Neural cell (in vitro differentiated cells): ENCODE measurements around the gene ASCC2.

Source experiments
- CTCF ChIP-seq: fragments of 450-650 bp; IDR thresholded peaks from 2 replicates; pipeline ENCODE4 v1.5.1; 2014; ENCODE audit warnings: antibody characterized with exemption, mild to moderate bottlenecking, moderate library complexity; ENCODE audit not compliant: poor library complexity, severe bottlenecking
- EP300 ChIP-seq: fragments of 450-650 bp; conservative IDR thresholded peaks from 2 replicates; pipeline ENCODE4 v1.6.1; 2014; ENCODE audit warnings: antibody characterized with exemption, mild to moderate bottlenecking, moderate library complexity; ENCODE audit not compliant: poor library complexity, severe bottlenecking
- EZH2 ChIP-seq: fragments of 200-600, 300-800 bp; shearing (Covaris generic), sonication (generic); IDR thresholded peaks from 2 replicates; pipeline ENCODE4 v1.6.1; 2014; ENCODE audit warnings: antibody characterized with exemption, low read length, borderline replicate concordance, mild to moderate bottlenecking; ENCODE audit not compliant: insufficient read depth, poor library complexity, severe bottlenecking
- MXI1 ChIP-seq: fragments of 450-650 bp; conservative IDR thresholded peaks from 2 replicates; pipeline ENCODE4 v1.6.1; 2014; ENCODE audit warnings: antibody characterized with exemption, mild to moderate bottlenecking; ENCODE audit not compliant: poor library complexity, severe bottlenecking
- POLR2AphosphoS5 ChIP-seq: IDR thresholded peaks from 2 replicates; pipeline ENCODE4 v1.6.1; 2012
- RAD21 ChIP-seq: fragments of 450-650 bp; conservative IDR thresholded peaks from 2 replicates; pipeline ENCODE4 v1.6.1; 2014; ENCODE audit warnings: antibody characterized with exemption, mild to moderate bottlenecking, moderate library complexity
- REST ChIP-seq: IDR thresholded peaks from 2 replicates; pipeline ENCODE4 v1.6.1; 2012; ENCODE audit warnings: borderline replicate concordance

- TF ChIP-seq REST (peak; percentile 66), CTCF (peak; percentile 62), MXI1 (peak; percentile 55), EZH2 (no peak), EP300 (peak; percentile 22), RAD21 (peak; percentile 48), POLR2AphosphoS5 (peak; percentile 94)
These were observed 45.1 kb upstream of the ASCC2 start, which contains the start of gene MTMR3 for GRCh38 chr22:29883045-29883774.
